Limb (tissue), 2 donors: Measurements from ENCODE around the gene TNFRSF12A.

ENCODE experiments used
- DNase-seq, 2 donors: peaks; one replicate each; pipeline ENCODE4 v3.0.0-alpha.2; 2016; ENCODE audit errors: extremely low spot score in 2 of 2

Gene TNFRSF12A

DNA sequence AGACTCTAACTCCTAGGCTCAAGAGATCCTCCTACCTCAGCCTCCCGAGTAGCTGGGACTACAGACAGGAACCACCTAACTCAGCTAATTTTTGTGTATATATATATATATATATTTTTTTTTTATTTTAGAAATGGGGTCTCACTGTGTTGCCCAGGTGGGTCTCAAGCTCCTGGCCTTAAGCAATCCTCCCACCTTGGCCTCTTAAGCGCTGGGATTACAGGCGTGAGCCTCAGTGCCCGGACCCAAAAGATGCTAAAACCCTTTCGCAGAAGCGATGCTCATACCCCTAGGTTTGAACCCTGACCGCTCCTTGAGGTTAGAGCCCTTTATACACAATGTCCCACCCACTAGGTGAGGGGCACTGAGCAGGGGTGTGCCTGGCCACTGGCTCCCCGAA is 9.7 kb upstream of the TNFRSF12A start:
- no peak for DNase-seq

DNA sequence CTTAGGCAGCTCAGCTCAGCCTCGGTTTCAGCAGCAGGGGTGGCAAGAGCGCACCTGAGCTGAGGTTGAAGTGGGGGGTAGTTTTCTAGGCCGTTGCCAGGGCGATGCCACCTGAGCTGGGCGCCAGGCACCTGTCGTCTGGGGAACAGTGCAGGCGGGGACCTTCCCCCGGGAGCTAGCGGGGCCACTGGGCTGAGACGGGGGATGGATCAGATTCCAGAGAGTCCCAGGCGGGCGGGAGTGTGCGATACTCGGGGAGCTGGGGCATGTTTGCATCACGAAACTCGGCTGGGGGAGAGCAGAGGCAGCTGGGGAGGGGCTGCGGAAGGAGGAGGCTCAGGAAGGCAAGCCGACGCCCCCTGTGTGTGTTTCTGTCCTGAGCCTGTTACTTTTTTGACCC is 7.9 kb upstream of the TNFRSF12A start:
- DNase-seq, result no peak

DNA sequence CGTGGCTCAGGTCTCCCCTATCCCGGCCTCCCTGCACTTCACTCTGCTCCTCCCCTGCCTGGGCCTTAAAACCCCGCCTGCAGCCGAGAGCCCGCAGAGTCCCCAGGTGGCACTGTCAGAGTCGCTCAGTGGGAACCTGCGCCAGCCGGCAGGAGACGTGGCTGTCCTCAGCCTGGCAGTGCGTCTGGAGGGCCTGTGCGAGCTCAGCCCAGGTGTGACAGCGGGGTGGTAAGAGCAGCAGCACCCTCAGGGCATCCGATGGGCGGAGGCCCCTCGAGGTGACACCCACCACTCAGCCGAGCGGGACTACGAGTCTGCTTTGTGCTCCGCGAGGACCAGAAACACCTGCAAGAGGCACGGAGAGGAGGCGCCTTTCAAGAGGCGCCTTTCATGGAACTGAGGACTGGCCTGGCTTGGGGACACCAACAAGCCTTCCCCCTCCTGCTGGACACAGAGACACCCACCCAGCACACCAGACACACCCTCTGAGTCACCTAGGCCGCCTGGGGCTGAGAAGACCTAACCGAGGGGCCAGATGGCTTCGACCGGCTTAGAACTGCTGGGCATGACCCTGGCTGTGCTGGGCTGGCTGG is 7.2 kb upstream of the TNFRSF12A start, which contains the start of gene CLDN9:
Gene CLDN9, plus strand, starts transcription at position 96 of the 593 bp plus-strand sequence. Its CDS starts 440 bp downstream, at position 536.
- DNase-seq, result no peak

DNA sequence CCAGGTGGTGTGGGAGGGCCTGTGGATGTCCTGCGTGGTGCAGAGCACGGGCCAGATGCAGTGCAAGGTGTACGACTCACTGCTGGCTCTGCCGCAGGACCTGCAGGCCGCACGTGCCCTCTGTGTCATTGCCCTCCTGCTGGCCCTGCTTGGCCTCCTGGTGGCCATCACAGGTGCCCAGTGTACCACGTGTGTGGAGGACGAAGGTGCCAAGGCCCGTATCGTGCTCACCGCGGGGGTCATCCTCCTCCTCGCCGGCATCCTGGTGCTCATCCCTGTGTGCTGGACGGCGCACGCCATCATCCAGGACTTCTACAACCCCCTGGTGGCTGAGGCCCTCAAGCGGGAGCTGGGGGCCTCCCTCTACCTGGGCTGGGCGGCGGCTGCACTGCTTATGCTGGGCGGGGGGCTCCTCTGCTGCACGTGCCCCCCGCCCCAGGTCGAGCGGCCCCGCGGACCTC is 6.6 kb upstream of the TNFRSF12A start:
- no peak for DNase-seq

DNA sequence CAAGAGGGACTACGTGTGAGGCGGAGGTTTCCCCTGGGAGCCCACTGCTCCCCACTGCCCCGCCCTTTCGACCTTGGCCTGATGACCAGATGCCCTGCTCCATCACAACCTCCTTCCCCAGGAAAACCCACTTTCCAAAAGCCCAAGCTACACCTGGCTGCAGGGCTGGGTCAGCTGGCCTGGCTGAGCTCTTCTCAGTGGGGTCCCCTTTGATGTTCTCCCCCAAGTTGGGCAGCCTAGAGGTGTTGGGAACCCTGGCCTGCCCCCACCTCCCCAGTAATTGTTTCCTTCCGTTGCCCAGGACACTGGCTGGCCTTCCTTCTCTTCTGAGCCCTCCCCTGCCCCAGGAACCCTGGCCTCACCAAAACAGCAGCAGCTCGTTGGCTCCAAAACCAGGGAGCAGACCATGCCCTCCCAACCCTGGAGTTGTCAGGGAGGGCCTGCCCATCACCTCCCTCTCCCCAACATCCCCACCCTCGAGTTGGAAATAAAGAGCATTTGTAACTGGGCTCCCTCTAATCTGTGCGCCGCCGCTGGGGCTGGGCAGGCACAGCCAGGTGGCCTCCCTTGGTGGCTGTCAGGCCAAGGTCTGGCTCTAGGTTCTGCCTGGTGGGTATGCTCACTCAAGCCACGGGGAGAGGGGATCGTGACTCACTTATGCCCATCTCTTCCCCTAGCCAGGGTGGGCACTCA is 6.0 kb upstream of the TNFRSF12A start:
- no peak for DNase-seq

DNA sequence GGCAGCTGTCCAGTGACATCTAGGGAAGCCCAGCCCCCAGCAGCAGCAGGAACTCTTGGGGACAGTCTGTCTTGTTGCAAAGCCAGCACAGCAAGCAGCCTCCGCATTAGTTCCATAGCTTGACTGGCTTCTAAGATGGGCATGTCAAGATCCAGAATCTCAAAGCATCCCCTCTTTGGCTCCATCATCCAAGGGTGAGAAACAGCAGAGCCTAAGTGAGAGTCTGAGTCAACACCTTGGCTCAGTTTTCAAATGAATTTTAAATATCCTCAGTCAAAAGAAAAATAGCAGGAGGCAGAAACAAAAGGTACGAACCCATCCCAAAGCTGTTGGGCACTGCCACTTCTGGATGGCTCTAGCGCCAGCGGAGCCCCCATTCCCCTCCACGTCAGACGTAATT is 5.2 kb upstream of the TNFRSF12A start:
- DNase-seq, result no peak

DNA sequence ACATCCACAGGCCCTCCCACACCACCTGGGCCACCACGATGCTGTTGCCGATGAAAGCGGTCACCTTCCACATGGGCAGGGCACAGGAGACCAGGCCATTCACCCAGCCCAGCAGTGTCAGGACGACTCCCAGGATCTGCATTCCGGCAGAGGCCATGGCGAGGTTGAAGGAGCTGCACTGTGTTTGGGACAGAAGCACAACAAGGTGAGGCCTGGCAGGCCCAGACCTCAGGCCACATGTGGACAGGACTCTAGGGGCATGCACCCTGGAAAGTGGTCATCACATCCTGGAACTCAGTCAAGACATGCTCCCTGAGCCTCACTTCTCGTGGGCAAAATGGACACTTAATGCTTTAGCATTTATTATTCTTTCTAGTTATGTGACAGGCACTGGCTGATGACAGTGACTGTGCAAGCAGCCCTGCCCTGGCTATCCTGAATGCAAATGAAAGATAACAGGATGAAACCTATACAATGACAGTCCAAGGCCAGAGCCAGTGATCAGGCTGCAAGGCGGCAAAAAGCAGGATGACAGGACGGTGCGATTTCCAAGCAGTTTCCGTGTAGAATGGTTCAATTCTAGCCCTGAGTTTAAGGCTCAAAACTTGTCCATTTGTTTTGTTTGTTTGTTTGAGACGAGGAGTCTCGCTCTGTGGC is 4.2 kb upstream of the TNFRSF12A start:
- no peak for DNase-seq

DNA sequence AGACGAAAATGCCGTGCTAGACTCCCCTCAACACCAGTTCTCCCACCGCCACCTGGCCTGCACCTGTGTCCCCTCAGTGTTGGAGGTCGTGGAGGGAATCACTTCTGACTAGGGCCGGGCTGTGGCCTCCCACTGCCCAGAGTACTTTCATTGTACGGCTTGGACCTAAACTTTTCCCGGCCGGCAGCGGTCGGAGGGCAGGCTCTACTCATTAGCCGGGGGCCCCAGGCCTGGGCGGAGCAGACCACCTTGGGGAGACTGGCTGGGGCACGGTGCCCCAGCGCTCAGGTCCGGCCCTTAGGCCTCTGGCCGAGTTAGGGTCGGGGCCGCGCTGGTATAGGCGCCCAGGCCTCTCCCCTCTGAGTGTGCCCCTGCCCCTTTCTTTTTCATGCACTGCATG is 2.8 kb upstream of the TNFRSF12A start:
- no peak for DNase-seq

DNA sequence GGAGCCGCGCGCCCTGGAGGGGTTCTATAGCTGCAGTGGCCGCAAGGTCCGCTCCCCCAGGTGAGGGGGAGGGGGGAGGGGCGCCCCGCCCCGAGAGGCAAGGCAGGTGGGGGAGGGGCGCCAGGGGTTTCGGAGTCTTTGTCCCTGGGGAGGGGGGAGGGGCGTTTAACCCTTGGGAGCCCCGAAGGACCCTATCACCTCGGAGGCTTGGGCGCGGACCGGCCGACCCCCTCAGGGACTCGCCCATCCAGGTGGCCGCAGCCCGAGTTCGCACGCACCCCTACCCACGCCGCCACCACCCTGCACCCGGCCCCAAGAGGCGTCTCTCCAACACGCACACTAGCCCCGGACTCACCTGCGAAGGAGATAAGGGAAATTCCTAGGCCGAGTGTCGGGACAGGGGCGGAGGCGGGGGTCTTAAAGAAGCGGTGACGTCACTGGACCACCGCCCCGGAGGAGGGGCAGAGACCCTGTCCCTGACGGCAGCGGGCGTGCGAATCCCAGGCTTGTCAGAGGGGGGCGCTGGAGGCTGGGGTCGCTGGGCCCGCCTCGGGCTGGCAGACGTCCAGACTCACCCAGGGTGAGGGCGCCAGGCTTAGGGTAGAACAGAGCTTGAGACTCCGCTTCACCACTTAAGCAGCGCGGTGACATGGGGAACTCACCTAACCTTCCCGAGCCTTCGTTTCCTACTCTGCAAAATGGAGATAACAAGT is 2.2 kb upstream of the TNFRSF12A start, which contains the start of gene CLDN6:
Gene CLDN6, minus strand, starts transcription at position 390 of the 713 bp plus-strand sequence. CDS start 2,162 bp downstream, outside the sequence.
- DNase-seq, result peak in 1 of 2 donors; percentile 73

DNA sequence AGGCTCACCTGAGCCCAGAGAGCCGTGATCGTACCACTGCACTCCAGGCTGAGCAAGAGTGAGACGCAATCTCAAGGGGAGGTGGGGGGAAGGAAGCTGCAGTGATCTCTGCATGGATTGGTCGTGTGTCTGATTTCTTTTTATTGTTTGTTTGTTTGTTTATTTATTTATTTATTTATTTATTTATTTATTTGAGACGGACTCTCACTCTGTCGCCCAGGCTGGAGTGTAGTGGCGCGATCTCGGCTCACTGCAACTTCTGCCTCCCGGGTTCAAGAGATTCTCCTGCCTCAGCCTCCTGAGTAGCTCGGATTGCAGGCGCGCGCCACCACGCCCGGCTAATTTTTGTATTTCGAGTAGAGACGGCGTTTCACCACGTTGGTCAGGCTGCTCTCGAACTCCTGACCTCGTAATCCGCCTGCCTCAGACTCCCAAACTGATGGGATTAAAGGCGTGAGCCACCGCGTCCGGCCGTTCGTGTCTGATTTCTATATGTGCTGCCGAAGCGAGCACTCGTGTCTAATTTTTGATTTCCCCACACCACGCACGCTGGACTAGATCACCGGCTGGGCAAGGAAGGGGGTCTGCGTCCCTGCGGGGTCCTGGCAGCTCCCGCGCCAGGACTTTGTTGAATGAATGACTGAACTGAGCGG is 448 bp upstream of the TNFRSF12A start:
- no peak for DNase-seq

DNA sequence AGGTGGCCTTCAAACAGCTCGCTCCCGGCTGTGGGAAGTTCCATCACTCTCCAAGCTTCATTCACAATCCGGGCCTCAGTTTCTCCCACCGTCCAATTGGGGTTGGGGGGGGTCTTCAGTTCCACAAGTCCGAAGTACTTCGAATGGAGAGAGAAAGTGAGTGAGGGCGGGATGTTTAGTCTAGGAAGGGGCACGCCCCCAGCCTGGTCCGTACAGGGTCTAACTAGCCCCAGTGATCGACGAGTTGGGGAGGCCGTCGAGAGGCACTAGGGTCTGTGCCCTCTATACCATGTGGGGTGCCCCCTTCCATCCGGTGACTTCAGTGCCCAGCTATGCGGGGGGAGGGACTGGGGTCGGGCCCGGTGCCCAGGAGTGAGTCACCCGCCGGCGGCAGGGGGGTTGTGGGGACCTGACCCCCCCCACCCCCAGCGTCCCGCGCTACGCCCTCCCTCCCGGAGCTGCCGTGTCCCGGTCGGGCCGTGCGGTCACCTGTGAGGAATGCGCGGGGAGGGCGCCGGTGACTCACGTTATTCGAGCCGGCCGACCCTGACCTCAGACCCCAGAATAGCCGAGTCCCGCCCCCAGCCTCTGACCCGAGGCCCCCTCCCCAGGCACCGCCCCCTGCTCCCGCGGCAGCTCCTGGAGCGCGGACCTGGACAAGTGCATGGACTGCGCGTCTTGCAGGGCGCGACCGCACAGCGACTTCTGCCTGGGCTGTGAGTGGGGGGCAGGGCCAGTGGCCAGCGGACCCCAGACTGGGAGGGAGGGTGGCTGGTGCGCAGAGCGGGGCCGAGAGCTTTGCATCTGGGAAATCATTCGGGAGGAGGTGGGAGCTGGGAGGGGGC is 658 bp downstream of the TNFRSF12A start:
- peak; percentile 36 to 82 for DNase-seq

DNA sequence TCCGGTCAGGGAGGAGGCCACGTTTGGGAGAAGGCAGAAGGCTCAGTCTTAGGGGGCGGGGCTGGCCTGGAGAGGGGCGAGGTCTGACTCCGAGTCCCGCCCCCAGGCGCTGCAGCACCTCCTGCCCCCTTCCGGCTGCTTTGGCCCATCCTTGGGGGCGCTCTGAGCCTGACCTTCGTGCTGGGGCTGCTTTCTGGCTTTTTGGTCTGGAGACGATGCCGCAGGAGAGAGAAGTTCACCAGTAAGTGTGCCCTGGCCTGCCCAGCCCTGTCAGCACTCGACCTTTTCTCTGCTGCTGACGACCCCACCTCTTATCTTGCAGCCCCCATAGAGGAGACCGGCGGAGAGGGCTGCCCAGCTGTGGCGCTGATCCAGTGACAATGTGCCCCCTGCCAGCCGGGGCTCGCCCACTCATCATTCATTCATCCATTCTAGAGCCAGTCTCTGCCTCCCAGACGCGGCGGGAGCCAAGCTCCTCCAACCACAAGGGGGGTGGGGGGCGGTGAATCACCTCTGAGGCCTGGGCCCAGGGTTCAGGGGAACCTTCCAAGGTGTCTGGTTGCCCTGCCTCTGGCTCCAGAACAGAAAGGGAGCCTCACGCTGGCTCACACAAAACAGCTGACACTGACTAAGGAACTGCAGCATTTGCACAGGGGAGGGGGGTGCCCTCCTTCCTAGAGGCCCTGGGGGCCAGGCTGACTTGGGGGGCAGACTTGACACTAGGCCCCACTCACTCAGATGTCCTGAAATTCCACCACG is 1.5 kb downstream of the TNFRSF12A start:
- DNase-seq, result peak; percentile 69 to 74

DNA sequence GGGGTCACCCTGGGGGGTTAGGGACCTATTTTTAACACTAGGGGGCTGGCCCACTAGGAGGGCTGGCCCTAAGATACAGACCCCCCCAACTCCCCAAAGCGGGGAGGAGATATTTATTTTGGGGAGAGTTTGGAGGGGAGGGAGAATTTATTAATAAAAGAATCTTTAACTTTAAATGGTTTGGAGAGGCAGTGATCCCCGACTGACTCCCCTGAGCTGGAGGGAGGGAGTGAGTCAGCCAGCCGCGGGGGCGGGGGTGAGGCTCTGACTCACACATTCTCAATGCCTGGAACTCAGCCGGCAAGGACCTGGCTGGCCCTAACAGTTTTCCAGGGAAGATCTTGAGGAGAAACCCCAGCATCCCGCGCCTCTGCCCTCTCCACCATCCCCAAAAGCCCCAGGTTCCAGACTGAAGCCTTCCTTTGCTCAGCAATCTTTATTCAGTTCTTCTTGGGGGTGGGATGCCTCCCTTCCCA is 2.1 kb downstream of the TNFRSF12A start:
- peak; percentile 82 to 88 for DNase-seq

DNA sequence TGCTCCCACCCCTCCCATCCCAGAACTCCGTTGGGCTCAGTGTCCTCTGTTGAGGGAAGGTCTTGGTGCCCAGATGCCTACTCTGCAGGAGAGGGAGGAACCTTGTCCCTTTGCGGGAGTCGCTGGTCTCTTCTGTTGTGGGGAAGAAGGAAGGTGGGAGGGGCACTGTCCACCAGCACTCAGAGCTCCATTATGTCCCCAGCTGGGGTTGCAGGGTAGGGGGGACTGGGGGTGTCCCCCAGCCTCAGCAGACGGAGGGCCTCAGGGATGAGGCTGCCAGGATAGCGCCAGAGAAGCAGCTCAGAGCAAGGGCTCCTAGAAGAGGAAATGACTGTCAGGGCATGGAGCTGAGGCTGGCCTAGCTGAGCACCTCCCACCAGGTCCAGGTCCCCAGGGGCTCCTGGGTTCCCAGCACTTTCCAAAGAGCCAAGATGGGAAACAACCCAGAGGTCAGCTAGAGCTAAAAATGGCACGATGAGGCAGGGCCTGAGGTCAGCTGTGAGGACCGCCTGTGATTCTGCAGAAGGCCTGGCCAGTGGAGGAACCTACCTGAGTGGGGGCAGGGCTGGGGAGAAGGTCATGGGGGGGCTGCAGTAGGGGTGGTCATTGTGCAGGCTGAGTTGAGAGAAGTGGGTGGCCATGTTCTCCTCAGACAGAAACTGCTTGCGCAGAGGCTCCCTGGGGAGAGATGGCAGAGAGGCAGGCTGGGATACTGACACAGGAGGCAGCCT is 2.7 kb downstream of the TNFRSF12A start:
- DNase-seq, result no peak

DNA sequence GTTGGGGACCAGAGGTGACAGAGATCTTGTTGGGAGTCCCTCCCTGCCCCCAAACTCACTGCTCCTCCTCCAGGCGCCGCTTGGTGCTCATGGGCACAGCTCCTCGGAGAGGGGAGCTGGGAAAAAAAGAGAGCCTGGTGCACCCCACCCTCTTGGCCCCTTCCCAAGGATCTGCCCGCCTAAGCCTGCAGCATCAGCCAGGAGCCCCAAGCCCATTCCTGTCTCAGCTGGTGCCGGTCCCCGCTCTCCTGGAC is 3.2 kb downstream of the TNFRSF12A start:
- no peak for DNase-seq

DNA sequence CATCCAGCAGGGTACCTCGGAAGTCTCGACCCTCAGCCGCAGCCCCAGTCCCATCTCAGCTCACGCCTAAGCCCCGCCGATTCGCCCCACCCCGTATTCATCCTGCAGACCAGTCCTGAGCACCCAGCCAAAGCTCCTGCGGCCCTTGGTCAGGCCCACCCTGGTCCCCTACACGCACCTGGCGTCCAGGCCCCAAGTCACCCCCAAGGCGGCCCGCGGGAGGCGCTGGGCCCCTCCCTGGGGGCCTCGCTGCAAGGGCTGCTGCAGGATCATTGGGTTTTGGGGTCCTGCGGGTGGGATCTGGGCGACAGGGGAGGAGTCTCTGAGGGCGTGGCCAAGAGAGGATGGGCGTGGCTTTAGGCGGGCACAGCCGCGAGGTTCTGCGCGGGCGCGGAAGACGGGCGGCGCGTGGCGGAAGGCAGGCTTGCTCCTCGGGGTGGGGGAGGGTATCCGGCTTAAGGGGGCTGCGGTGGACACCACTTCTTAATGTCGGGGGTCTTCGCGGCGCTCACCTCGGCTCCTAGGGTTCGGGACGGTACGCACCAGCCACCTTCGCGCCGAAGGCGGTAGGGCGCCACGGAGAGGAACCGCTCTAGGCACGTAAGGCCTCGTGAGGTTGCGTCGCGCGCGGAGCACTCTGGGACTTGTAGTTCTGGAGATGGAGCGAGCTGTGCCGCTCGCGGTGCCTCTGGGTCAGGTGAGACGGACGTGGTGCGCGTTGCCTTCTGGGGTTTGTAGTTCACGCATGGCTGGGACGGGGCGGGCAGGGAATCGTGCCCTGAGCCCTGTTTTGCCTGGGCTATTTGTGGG is 3.7 kb downstream of the TNFRSF12A start, which contains the start of the genes HCFC1R1 and THOC6:
Gene HCFC1R1, minus strand, starts transcription at position 274 of the 810 bp plus-strand sequence. Its CDS starts 1 bp downstream, at position 273.
Gene THOC6, plus strand, starts transcription at position 367 of the 810 bp plus-strand sequence. Its CDS starts 292 bp downstream, at position 659.
- DNase-seq, result peak; percentile 94 to 96

DNA sequence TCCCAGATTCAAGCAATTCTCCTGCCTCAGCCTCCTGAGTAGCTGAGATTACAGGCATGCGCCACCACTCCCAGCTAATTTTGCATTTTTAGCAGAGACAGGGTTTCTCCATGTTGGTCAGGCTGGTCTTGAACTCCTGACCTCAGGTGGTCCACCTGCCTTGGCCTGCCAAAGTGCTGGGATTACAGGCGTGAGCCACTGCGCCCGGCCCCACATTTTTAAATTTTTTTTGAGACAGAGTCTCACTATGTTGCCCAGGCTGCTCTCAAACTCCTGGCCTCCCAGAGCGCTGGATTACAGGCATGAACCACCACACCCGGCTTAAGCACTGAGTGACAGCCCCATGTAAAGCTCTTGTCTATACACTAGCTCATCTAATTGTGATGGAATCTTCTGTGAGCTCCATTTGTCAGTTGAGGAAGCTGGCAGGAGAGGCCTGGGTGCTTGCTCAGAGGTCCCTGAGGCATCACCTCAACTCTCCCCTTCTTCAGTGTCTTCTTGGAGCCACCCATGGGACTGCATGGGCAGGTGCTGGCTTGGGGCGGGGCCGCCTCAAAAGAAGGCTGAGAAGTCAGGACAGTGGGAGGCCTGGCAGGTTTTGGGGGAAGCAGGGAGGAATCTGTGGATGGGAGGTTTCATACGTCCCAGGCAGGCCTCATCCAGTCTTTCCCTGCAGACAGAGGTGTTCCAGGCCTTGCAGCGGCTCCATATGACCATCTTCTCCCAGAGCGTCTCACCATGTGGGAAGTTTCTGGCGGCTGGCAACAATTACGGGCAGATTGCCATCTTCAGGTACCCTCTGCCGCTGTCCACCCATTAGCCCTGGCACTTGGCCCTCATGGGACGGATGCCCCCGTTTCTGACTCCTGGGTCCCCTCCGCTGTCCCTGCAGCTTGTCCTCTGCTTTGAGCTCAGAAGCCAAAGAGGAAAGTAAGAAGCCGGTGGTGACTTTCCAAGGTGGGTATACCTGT is 5.1 kb downstream of the TNFRSF12A start:
- DNase-seq, result no peak
